ENCODE results near the gene CNN3.
"Not testable (repeated sequence)": the region's sequence is repeated elsewhere in the genome, so short reads cannot be mapped to it uniquely, and the experiment has no call there.

The CNN3 gene

GRCh38 chr1:94949681-94950661 is 23.1 kb upstream of the CNN3 start:
- no peak for DNase-seq (ENCODE audit: low spot score)

- DNase-seq (ENCODE audit: low spot score): no peak
Observed at GRCh38 chr1:94947437-94947836, 20.5 kb upstream of the CNN3 start.

- no peak for DNase-seq (ENCODE audit: low spot score)
Observed at GRCh38 chr1:94946886-94947285, 20.0 kb upstream of the CNN3 start.

GRCh38 chr1:94942171-94943128 is 15.5 kb upstream of the CNN3 start:
- peak; percentile 63 for DNase-seq (ENCODE audit: low spot score)

- not testable (repeated sequence) for DNase-seq (ENCODE audit: low spot score)
Observed at GRCh38 chr1:94941480-94941879, 14.6 kb upstream of the CNN3 start.

- no peak for DNase-seq (ENCODE audit: low spot score)
Observed at GRCh38 chr1:94940738-94941137, 13.8 kb upstream of the CNN3 start.

- no peak for DNase-seq (ENCODE audit: low spot score)
Observed at GRCh38 chr1:94937820-94938219, 10.9 kb upstream of the CNN3 start.

GRCh38 chr1:94936861-94937620 is 10.1 kb upstream of the CNN3 start:
- peak; percentile 12 for DNase-seq (ENCODE audit: low spot score)

GRCh38 chr1:94935476-94935875 is 8.6 kb upstream of the CNN3 start:
- DNase-seq (ENCODE audit: low spot score): no peak

GRCh38 chr1:94935034-94935433 is 8.1 kb upstream of the CNN3 start:
- no peak for DNase-seq (ENCODE audit: low spot score)

- DNase-seq (ENCODE audit: low spot score): no peak
Observed at GRCh38 chr1:94934551-94934950, 7.6 kb upstream of the CNN3 start.

GRCh38 chr1:94931254-94931841 is 4.4 kb upstream of the CNN3 start:
- no peak for DNase-seq (ENCODE audit: low spot score)

GRCh38 chr1:94929351-94930217 is 2.7 kb upstream of the CNN3 start:
- no peak for DNase-seq (ENCODE audit: low spot score)

GRCh38 chr1:94928293-94928939 is 1.5 kb upstream of the CNN3 start:
- DNase-seq (ENCODE audit: low spot score): no peak

GRCh38 chr1:94927405-94928175 is 680 bp upstream of the CNN3 start:
- no peak for DNase-seq (ENCODE audit: low spot score)

GRCh38 chr1:94926126-94926914 is 590 bp downstream of the CNN3 start:
- DNase-seq (ENCODE audit: low spot score): peak; percentile 55

- peak; percentile 60 for DNase-seq (ENCODE audit: low spot score)
Observed at GRCh38 chr1:94925561-94926125, 1.3 kb downstream of the CNN3 start.

- DNase-seq (ENCODE audit: low spot score): no peak
Observed at GRCh38 chr1:94925004-94925403, 1.9 kb downstream of the CNN3 start.
